Measurements from ENCODE around the gene CTNNA2. TPM values are rescaled to one million over a fixed set of nuclear protein-coding genes. Genes with fewer than 3 reads are reported as not detected.

Gene CTNNA2
- total and polyA plus RNA-seq, 5 donors, result 0.08 to 0.42 (median 0.11) TPM; not detected in 1

GRCh38 chr2:80499095-80499494, 986.2 kb downstream of the CTNNA2 start:
- ATAC-seq (peak; percentile 49 to 66), DNase-seq (peak; percentile 24 to 68 (median 24))
- intact Hi-C loops (cut with DNase I), result loop anchor here (2.0 to 5.0 kb wide), 4 partner anchors 167 to 427 kb away; no protein-coding TSS in a partner anchor

GRCh38 chr2:80501874-80502624, 989.2 kb downstream of the CTNNA2 start:
- no peaks in the 10 kb centered on the region for H3K9me3 ChIP-seq (ENCODE audit: control insufficient read depth, low read length)
- intact Hi-C loops (cut with DNase I), result loop anchor here in 1 of 4 donors (10.0 kb wide), 1 partner anchor 427 kb away; no protein-coding TSS in a partner anchor
- no peak overlapping the region for H3K4me3 ChIP-seq (ENCODE audit: low read length)
- H3K27ac ChIP-seq (ENCODE audit: low read length), result no peak overlapping the region
- ATAC-seq (no peak), DNase-seq (no peak)
- no peaks in the 10 kb centered on the region for H3K27me3 ChIP-seq (ENCODE audit: control insufficient read depth, insufficient read depth)
- no peaks in the 10 kb centered on the region for H3K4me1 ChIP-seq (ENCODE audit: control insufficient read depth, insufficient read depth, low read length)

More at GRCh38 chr2:80499095-80499494, 986.2 kb downstream of the CTNNA2 start:
- H3K9me3 ChIP-seq (ENCODE audit: control insufficient read depth, low read length), result no peaks in the 10 kb centered on the region
- no peak overlapping the region for H3K4me3 ChIP-seq (ENCODE audit: low read length)
- H3K27me3 ChIP-seq (ENCODE audit: control insufficient read depth, insufficient read depth), result no peaks in the 10 kb centered on the region
- WGBS, result 11% methylated on average over 2 of the region's 2 CpGs
- no peak overlapping the region for H3K27ac ChIP-seq (ENCODE audit: low read length)
- no peaks in the 10 kb centered on the region for H3K4me1 ChIP-seq (ENCODE audit: control insufficient read depth, insufficient read depth, low read length)

- Histone ChIP-seq H3K27ac (ENCODE audit: low read length) (no peak overlapping the region), H3K9me3 (ENCODE audit: control insufficient read depth, low read length) (no peaks in the 10 kb centered on the region), H3K4me3 (ENCODE audit: low read length) (no peak overlapping the region), H3K4me1 (ENCODE audit: control insufficient read depth, insufficient read depth, low read length) (no peaks in the 10 kb centered on the region), H3K27me3 (ENCODE audit: control insufficient read depth, insufficient read depth) (no peaks in the 10 kb centered on the region)
- no peak for DNase-seq
- intact Hi-C loops (cut with DNase I), result loop anchor here in 1 of 4 donors (10.0 kb wide), 1 partner anchor 432 kb away; no protein-coding TSS in a partner anchor
- no peak for ATAC-seq
- 59% methylated on average over 1 of the region's 1 CpG for WGBS
These were observed 993.7 kb downstream of the CTNNA2 start for GRCh38 chr2:80506563-80506962.

GRCh38 chr2:80510716-80511115, 997.9 kb downstream of the CTNNA2 start:
- H3K4me1 ChIP-seq (ENCODE audit: control insufficient read depth, insufficient read depth, low read length), result no peaks in the 10 kb centered on the region
- no peaks in the 10 kb centered on the region for H3K9me3 ChIP-seq (ENCODE audit: control insufficient read depth, low read length)
- no peak overlapping the region for H3K27ac ChIP-seq (ENCODE audit: low read length)
- peak in 1 of 2 donors; percentile 59 for ATAC-seq
- 60% methylated on average over 3 of the region's 3 CpGs for WGBS
- H3K27me3 ChIP-seq (ENCODE audit: control insufficient read depth, insufficient read depth), result no peaks in the 10 kb centered on the region
- intact Hi-C loops (cut with DNase I), result no loop called here
- DNase-seq, result no peak
- no peak overlapping the region for H3K4me3 ChIP-seq (ENCODE audit: low read length)

- intact Hi-C loops (cut with DNase I), result no loop called here
- ATAC-seq (no peak), DNase-seq (no peak)
- no peaks in the 10 kb centered on the region for H3K9me3 ChIP-seq (ENCODE audit: control insufficient read depth, low read length)
- H3K4me3 ChIP-seq (ENCODE audit: low read length), result no peak overlapping the region
- H3K27ac ChIP-seq (ENCODE audit: low read length), result no peak overlapping the region
- no peaks in the 10 kb centered on the region for H3K27me3 ChIP-seq (ENCODE audit: control insufficient read depth, insufficient read depth)
- H3K4me1 ChIP-seq (ENCODE audit: control insufficient read depth, insufficient read depth, low read length), result no peaks in the 10 kb centered on the region
- WGBS, result 85% methylated on average over 3 of the region's 3 CpGs
These were observed 1003.1 kb downstream of the CTNNA2 start for GRCh38 chr2:80515964-80516363.

- H3K4me3 ChIP-seq (ENCODE audit: low read length), result no peak overlapping the region
- 43% methylated on average over 3 of the region's 3 CpGs for WGBS
- no peaks in the 10 kb centered on the region for H3K9me3 ChIP-seq (ENCODE audit: control insufficient read depth, low read length)
- no peaks in the 10 kb centered on the region for H3K27me3 ChIP-seq (ENCODE audit: control insufficient read depth, insufficient read depth)
- no peaks in the 10 kb centered on the region for H3K4me1 ChIP-seq (ENCODE audit: control insufficient read depth, insufficient read depth, low read length)
- H3K27ac ChIP-seq (ENCODE audit: low read length), result no peak overlapping the region
- intact Hi-C loops (cut with DNase I), result no loop called here
- DNase-seq (no peak), ATAC-seq (no peak)
These were observed 1004.5 kb downstream of the CTNNA2 start for GRCh38 chr2:80517316-80517715.

- Histone ChIP-seq H3K9me3 (ENCODE audit: control insufficient read depth, low read length) (no peaks in the 10 kb centered on the region), H3K27me3 (ENCODE audit: control insufficient read depth, insufficient read depth) (no peaks in the 10 kb centered on the region), H3K27ac (ENCODE audit: low read length) (no peak overlapping the region), H3K4me3 (ENCODE audit: low read length) (no peak overlapping the region), H3K4me1 (ENCODE audit: control insufficient read depth, insufficient read depth, low read length) (no peaks in the 10 kb centered on the region)
- 81% methylated on average over 3 of the region's 3 CpGs for WGBS
- intact Hi-C loops (cut with DNase I), result no loop called here
- ATAC-seq (no peak), DNase-seq (no peak)
These were observed 1006.3 kb downstream of the CTNNA2 start for GRCh38 chr2:80519121-80519643.

GRCh38 chr2:80519699-80520291, 1006.9 kb downstream of the CTNNA2 start:
- 87% methylated on average over 1 of the region's 1 CpG for WGBS
- DNase-seq (no peak), ATAC-seq (no peak)
- H3K4me3 ChIP-seq (ENCODE audit: low read length), result no peak overlapping the region
- no peaks in the 10 kb centered on the region for H3K9me3 ChIP-seq (ENCODE audit: control insufficient read depth, low read length)
- H3K4me1 ChIP-seq (ENCODE audit: control insufficient read depth, insufficient read depth, low read length), result no peaks in the 10 kb centered on the region
- H3K27me3 ChIP-seq (ENCODE audit: control insufficient read depth, insufficient read depth), result no peaks in the 10 kb centered on the region
- intact Hi-C loops (cut with DNase I), result no loop called here
- no peak overlapping the region for H3K27ac ChIP-seq (ENCODE audit: low read length)

GRCh38 chr2:80525152-80525551, 1012.3 kb downstream of the CTNNA2 start:
- Histone ChIP-seq H3K4me3 (ENCODE audit: low read length) (no peak overlapping the region), H3K27ac (ENCODE audit: low read length) (no peak overlapping the region), H3K27me3 (ENCODE audit: control insufficient read depth, insufficient read depth) (no peaks in the 10 kb centered on the region), H3K9me3 (ENCODE audit: control insufficient read depth, low read length) (no peaks in the 10 kb centered on the region), H3K4me1 (ENCODE audit: control insufficient read depth, insufficient read depth, low read length) (no peaks in the 10 kb centered on the region)
- intact Hi-C loops (cut with DNase I), result no loop called here
- 66% methylated on average over 2 of the region's 2 CpGs for WGBS
- ATAC-seq, result no peak
- no peak for DNase-seq

- DNase-seq (no peak), ATAC-seq (no peak)
- no peaks in the 10 kb centered on the region for H3K4me1 ChIP-seq (ENCODE audit: control insufficient read depth, insufficient read depth, low read length)
- H3K9me3 ChIP-seq (ENCODE audit: control insufficient read depth, low read length), result no peaks in the 10 kb centered on the region
- H3K4me3 ChIP-seq (ENCODE audit: low read length), result no peak overlapping the region
- WGBS, result 84% methylated on average over 3 of the region's 3 CpGs
- H3K27ac ChIP-seq (ENCODE audit: low read length), result no peak overlapping the region
- no peaks in the 10 kb centered on the region for H3K27me3 ChIP-seq (ENCODE audit: control insufficient read depth, insufficient read depth)
- intact Hi-C loops (cut with DNase I), result no loop called here
These were observed 1014.3 kb downstream of the CTNNA2 start for GRCh38 chr2:80527119-80527518.

GRCh38 chr2:80529466-80530165, 1016.8 kb downstream of the CTNNA2 start:
- 80% methylated on average over 7 of the region's 7 CpGs for WGBS
- H3K9me3 ChIP-seq (ENCODE audit: control insufficient read depth, low read length), result no peaks in the 10 kb centered on the region
- H3K4me1 ChIP-seq (ENCODE audit: control insufficient read depth, insufficient read depth, low read length), result no peaks in the 10 kb centered on the region
- ATAC-seq, result no peak
- no peak overlapping the region for H3K4me3 ChIP-seq (ENCODE audit: low read length)
- DNase-seq, result no peak
- H3K27ac ChIP-seq (ENCODE audit: low read length), result no peak overlapping the region
- no peaks in the 10 kb centered on the region for H3K27me3 ChIP-seq (ENCODE audit: control insufficient read depth, insufficient read depth)
- intact Hi-C loops (cut with DNase I), result no loop called here
